Pons (tissue), 1 donor: Measurements from ENCODE around the gene PTGER4.
A peak's percentile ranks its signal among the peaks of the same experiment; 100 is the strongest.
"Not testable (repeated sequence)": the region's sequence is repeated elsewhere in the genome, so short reads cannot be mapped to it uniquely, and the experiment has no call there.

ENCODE experiments used
- DNase-seq: peaks from one replicate; pipeline ENCODE4 v3.0.0-alpha.2; 2016; ENCODE audit warnings: low spot score

Gene PTGER4

DNA sequence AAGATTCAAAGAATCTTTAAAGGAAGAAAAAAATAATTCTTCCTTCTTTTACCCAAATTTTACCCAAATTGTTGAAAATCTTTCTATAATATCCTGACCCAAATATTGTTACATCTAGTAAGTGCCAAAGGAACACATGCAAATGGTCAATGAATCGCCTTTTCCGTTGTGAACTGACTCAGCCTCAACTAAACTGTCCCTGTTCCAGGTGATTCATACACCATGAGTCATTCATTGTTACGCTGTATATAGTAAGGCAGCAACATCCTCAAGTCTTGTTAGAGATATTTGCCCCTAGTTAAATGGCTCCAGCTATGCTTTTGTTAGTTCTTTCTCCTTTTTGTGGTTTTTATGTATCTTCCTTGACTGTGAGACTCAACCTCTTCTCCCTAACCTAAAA lies 9.7 kb downstream of the PTGER4 start:
- peak; percentile 23 for DNase-seq

DNA sequence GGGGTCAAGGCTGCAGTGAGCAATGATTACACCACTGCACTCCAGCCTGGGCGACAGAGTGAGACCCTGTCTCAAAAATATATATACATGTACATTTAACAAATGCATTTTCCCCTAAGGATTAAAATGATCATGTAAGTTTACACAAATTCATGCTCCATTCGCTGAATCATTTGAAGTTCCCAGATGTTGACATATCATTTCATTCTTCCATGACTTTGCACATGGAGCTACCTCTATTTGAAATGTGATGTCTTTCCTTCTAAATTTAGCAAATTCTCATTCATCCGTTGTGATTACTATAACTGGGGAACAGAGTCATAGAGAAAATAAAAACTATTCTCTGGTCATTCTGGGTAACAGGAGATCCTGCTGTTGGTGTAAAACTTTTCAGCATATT lies 10.6 kb downstream of the PTGER4 start:
- no peak for DNase-seq

- DNase-seq: no peak
Measured at GRCh38 chr5:40691894-40692293, 12.2 kb downstream of the PTGER4 start.

DNA sequence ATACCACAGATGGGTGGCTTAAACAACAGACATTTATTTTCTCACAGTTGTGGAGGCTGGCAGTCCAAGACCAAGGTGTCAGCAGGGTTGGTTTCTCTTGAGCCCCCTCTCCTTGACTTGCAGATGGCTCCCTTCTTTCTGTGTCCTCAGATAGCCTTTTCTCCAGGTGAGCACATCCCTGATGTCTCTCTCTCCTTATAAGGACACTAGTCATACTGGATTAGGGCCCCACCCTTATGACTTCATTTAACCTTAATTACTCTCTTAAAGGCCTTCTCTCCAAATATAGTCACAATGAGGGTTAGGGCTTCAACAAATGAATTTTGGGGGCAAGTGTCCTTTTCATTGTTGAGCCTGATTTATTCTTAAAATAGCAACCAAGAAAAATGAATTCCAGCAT lies 14.7 kb downstream of the PTGER4 start:
- DNase-seq: no peak

- no peak for DNase-seq
Measured at GRCh38 chr5:40700116-40700782, 20.5 kb downstream of the PTGER4 start.

DNA sequence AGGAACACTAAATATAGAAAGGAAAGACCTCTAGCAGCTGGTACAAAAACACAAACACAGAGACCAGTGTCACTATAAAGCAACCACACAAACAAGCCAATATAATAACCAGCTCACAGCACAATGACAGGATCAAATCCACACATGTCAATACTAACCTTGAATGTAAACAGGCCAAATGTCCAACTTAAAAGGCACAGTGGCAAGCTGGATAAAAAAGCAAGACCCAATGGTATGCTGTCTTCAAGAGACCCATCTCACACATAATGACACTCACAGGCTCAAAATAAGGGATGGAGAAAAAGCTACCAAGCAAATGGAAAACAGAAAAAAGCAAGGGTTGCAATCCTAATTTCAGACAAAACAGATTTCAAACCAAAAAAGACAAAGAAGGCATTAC lies 22.3 kb downstream of the PTGER4 start:
- not testable (repeated sequence) for DNase-seq

DNA sequence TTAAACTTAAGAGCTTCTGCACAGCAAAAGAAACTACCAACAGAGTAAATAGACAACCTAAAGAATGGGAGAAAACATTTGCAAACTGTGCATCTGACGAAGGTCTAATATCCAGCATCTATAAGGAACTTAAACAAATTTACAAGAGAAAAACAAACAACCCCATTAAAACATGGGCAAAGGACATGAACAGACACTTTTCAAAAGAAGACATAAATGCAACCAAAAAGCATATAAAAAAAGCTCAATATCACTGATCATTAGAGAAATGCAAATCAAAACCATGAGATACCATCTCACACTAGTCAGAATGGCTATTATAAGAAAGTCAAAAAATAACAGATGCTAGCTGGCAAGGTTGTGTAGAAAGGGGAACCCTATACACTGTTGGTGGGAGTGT lies 25.8 kb downstream of the PTGER4 start:
- not testable (repeated sequence) for DNase-seq

DNA sequence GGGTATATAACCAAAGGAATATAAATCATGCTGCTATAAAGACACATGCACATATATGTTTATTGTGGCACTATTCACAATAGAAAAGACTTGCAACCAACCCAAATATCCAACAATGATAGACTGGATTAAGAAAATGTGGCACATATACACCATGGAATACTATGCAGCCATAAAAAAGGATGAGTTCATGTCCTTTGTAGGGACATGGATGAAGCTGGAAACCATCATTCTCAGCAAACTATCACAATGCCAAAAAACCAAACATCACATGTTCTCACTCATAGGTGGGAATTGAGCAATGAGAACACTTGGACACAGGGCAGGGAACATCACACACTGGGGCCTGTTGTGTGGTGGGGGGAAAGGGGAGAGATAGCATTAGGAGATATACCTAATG lies 30.9 kb downstream of the PTGER4 start:
- DNase-seq: not testable (repeated sequence)

DNA sequence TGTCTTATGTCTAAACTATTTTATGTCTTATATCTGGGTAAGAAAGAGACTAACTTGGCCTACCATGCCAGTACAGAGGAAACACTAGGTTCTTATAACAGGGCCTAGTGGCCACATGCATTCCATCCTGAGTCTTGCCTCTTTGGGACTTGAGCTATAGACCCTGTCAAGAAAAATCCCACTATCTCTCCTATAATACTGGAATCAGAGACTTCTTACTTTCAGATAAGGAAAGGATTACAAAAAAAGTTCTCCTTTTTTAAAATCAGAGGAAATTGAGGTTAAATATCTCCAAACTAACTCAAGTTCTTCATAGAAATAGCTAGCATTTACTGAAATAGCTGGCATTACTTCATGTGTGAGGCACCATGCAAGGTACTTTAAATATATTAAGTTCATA lies 34.3 kb downstream of the PTGER4 start:
- no peak for DNase-seq

DNA sequence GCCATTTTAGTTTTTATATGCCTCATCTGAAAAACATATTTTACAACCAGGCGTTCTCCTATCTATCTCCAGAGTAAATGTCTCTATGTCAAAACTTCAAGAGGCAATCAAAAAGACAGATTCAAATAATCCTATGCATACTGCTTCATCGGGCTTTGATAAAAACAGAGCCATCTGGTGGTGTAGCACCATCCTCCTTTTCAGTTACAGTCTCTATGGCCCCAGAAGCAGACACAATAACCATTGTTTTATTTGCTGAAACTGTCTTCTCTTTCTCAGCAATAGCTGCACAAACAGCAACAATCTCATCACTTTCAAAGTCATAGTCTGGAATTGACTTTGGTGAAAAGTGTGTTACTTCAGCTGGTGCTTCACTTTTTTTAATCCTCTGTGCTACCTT lies 36.3 kb downstream of the PTGER4 start:
- peak; percentile 93 for DNase-seq

DNA sequence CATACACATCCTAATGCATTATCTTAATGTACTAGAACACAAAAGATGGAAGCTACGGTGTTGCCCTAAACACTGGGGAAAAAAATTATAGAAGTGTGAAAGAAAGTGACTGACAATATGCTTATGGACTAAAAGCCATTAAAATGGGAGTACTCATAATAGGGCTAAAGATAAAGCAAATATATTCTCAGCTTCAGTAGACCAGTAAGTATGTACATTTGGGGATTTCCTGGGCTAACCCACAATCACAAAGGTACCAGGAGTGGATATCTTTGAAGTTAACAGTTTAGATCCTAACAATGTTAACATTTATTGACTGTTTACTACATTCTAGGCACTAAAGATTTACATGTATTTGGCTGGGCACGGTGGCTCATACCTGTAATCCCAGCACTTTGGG lies 36.9 kb downstream of the PTGER4 start:
- DNase-seq: no peak

GRCh38 chr5:40717281-40717680 lies 37.6 kb downstream of the PTGER4 start:
- no peak for DNase-seq

DNA sequence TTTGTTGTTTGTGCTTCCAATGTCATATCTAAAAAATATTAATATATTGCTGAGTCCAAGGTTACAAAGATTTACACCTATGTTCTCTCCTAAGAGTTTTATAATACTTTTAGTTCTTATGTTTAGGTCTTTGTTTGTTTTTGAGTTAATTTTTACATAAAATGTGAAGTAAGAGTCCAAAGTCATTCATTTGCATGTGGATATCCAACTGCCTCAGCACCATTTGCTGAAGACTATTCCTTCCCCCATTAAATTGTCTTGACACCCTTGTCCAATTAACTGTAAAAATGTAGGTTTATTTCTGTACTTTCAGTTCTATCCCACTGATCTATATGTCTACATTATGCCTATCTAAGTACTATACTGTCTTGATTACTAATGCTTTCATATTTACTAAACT lies 40.4 kb downstream of the PTGER4 start:
- DNase-seq: no peak

DNA sequence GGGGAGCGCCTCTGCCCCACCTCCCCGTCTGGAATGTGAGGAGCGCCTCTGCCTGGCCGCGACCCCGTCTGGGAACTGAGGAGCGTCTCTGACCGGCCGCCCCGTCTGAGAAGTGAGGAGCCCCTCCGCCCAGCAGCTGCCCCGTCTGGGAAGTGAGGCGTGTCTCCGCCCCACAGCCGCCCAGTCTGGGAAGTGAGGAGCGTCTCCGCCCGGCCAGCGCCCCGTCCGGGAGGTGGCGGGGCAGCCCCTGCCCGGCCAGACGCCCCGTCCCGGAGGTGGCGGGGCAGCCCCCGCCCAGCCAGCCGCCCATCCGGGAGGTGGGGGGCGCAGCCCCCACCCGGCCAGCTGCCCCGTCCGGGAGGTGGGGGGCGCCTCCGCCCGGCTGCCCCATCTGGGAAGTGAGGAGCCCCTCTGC lies 42.8 kb downstream of the PTGER4 start:
- DNase-seq: not testable (repeated sequence)

DNA sequence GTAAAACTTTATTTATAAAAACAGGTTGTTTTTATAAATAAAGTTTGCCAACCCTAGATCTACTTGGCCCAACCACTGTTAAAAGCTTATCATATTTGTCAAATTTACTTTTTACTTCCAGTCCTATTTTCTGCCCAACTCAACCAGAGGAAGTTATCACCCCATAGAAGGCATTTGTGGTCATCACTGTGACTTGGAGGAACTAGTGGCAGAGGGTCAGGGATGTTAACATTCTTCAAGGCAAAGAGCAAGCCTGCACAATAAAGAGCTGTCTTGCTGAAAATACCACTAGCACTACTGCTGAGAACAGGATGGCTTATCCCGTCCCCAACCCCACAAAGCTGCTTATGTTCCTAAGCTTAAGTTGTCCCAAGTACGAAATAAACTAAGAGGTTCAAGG lies 53.7 kb downstream of the PTGER4 start:
- no peak for DNase-seq

- peak; percentile 51 for DNase-seq
Measured at GRCh38 chr5:40733879-40734563, 54.3 kb downstream of the PTGER4 start.

GRCh38 chr5:40734986-40735385 lies 55.3 kb downstream of the PTGER4 start:
- no peak for DNase-seq

GRCh38 chr5:40735609-40736008 lies 55.9 kb downstream of the PTGER4 start:
- DNase-seq: peak; percentile 17

GRCh38 chr5:40736103-40736875 lies 56.6 kb downstream of the PTGER4 start:
- DNase-seq: peak; percentile 91

GRCh38 chr5:40738502-40738901 lies 58.8 kb downstream of the PTGER4 start:
- DNase-seq: no peak
